IMR-90 (cell line): ENCODE measurements around the gene MAP3K15. TPM values are rescaled to one million over a fixed set of nuclear protein-coding genes. Genes with fewer than 3 reads are reported as not detected.

ENCODE experiments used
- ATAC-seq: fragments of 200-7000 bp; cut with Tn5 transposase; 2 replicates; pipeline ENCODE4 v1.9.1; 2020; ENCODE audit warnings: low read depth, mild to moderate bottlenecking, moderate library complexity
- BruUV-seq: library from RNA; stranded (reverse); fragments of 400-500 nt; replicated peaks from 2 replicates; lab custom pipeline; 2021; lab: Mats Ljungman, UMichigan
- CTCF ChIA-PET: fragments of 300-600 bp; formaldehyde crosslinking; extraction: SDS; loops from one replicate; lab custom pipeline; 2021; ENCODE audit warnings: antibody characterized with exemption; lab: Yijun Ruan, JAX
- POLR2A ChIA-PET: fragments of 300-600 bp; sonication (Branson Sonifier 250); formaldehyde crosslinking; loops from one replicate; lab custom pipeline; 2022; ENCODE audit warnings: antibody characterized with exemption; ENCODE audit not compliant: unreplicated experiment; lab: Charles Lee
- DNase-seq: peaks from one replicate; pipeline ENCODE4 v3.0.0; 2013
- H2AFZ ChIP-seq: replicated peaks from 2 replicates; pipeline ENCODE3; 2013; ENCODE audit warnings: low read length, mild to moderate bottlenecking; ENCODE audit not compliant: poor library complexity
- H2AK5ac ChIP-seq: 2 replicates; pipeline ENCODE4 v1.6.1; 2013; ENCODE audit warnings: low read depth, low read length, inconsistent platforms
- H2AK9ac ChIP-seq: replicated peaks from 2 replicates; pipeline ENCODE3; 2013; ENCODE audit warnings: mild to moderate bottlenecking, low read depth, low read length, moderate library complexity; ENCODE audit not compliant: poor library complexity
- H2BK120ac ChIP-seq: 2 replicates; pipeline ENCODE4 v1.6.1; 2013; ENCODE audit warnings: low read depth, low read length, inconsistent platforms
- H2BK15ac ChIP-seq: 3 replicates; pipeline ENCODE4 v1.6.1; 2013; ENCODE audit warnings: low read depth, low read length, inconsistent platforms
- H2BK20ac ChIP-seq: 2 replicates; pipeline ENCODE4 v1.6.1; 2013; ENCODE audit warnings: low read depth, mild to moderate bottlenecking, inconsistent platforms, low read length, moderate library complexity
- H2BK5ac ChIP-seq: 2 replicates; pipeline ENCODE4 v1.6.1; 2013; ENCODE audit warnings: mild to moderate bottlenecking, low read depth, low read length, inconsistent platforms; ENCODE audit not compliant: poor library complexity, severe bottlenecking
- H3K14ac ChIP-seq: replicated peaks from 2 replicates; pipeline ENCODE4 v1.6.1; 2013; ENCODE audit warnings: low read depth, low read length, inconsistent platforms
- H3K18ac ChIP-seq: 2 replicates; pipeline ENCODE4 v1.6.1; 2013; ENCODE audit warnings: low read depth, low read length, control low read depth
- H3K23ac ChIP-seq: 2 replicates; pipeline ENCODE4 v1.6.1; 2013; ENCODE audit warnings: low read depth, low read length, inconsistent platforms
- H3K27ac ChIP-seq: 2 replicates; pipeline ENCODE4 v1.5.1; 2013; ENCODE audit warnings: mild to moderate bottlenecking, control low read depth, low read length; ENCODE audit not compliant: insufficient read depth
- H3K27me3 ChIP-seq: 2 replicates; pipeline ENCODE4 v1.6.1; 2013; ENCODE audit warnings: low read length; ENCODE audit not compliant: control insufficient read depth, insufficient read depth
- H3K36me3 ChIP-seq: 2 replicates; pipeline ENCODE4 v1.6.1; 2013; ENCODE audit warnings: low read length, mixed read lengths; ENCODE audit not compliant: control insufficient read depth, insufficient read depth
- H3K4ac ChIP-seq: 2 replicates; pipeline ENCODE4 v1.6.1; 2013; ENCODE audit warnings: low read depth, low read length, inconsistent platforms
- H3K4me1 ChIP-seq: 2 replicates; pipeline ENCODE4 v1.6.1; 2013; ENCODE audit warnings: low read length, mixed read lengths; ENCODE audit not compliant: control insufficient read depth, insufficient read depth
- H3K4me2 ChIP-seq: 2 replicates; pipeline ENCODE4 v1.6.1; 2013; ENCODE audit warnings: low read depth, mild to moderate bottlenecking, control low read depth, low read length, moderate library complexity
- H3K4me3 ChIP-seq: 2 replicates; pipeline ENCODE4 v1.5.1; 2013; ENCODE audit warnings: low read depth, mild to moderate bottlenecking, control low read depth, low read length, moderate library complexity; ENCODE audit not compliant: insufficient read depth
- H3K56ac ChIP-seq: 2 replicates; pipeline ENCODE4 v1.6.1; 2013; ENCODE audit warnings: low read length, inconsistent platforms; ENCODE audit not compliant: insufficient read depth; ENCODE audit errors: extremely low read depth
- H3K79me1 ChIP-seq, 2 experiments: 2 replicates each; pipeline ENCODE4 v1.6.1; 2013; ENCODE audit warnings: low read length in 2 of 2, inconsistent platforms in 1 of 2, low read depth in 1 of 2
- H3K9ac ChIP-seq: 2 replicates; pipeline ENCODE4 v1.6.1; 2013; ENCODE audit warnings: low read depth, low read length, control low read depth
- H3K9me1 ChIP-seq: 2 replicates; pipeline ENCODE4 v1.6.1; 2013; ENCODE audit warnings: low read length, inconsistent platforms; ENCODE audit not compliant: insufficient read depth
- H3K9me3 ChIP-seq: 2 replicates; pipeline ENCODE4 v1.6.1; 2013; ENCODE audit warnings: low read length; ENCODE audit not compliant: control insufficient read depth, insufficient read depth
- H4K20me1 ChIP-seq: 2 replicates; pipeline ENCODE4 v1.6.1; 2013; ENCODE audit warnings: low read length, inconsistent platforms; ENCODE audit not compliant: insufficient read depth
- H4K5ac ChIP-seq: 2 replicates; pipeline ENCODE4 v1.6.1; 2013; ENCODE audit warnings: mild to moderate bottlenecking, low read depth, low read length, control low read depth
- H4K8ac ChIP-seq, 2 experiments: 2 replicates each; pipeline ENCODE4 v1.6.1; 2013; ENCODE audit warnings: low read depth in 2 of 2, low read length in 2 of 2, control low read depth in 1 of 2, inconsistent platforms in 1 of 2
- H4K91ac ChIP-seq: 2 replicates; pipeline ENCODE4 v1.6.1; 2013; ENCODE audit warnings: low read depth, low read length, inconsistent platforms; ENCODE audit not compliant: insufficient read depth
- BHLHE40 ChIP-seq: fragments of 150-350 bp; IDR thresholded peaks from 2 replicates; pipeline ENCODE4 v1.6.1; 2016; ENCODE audit warnings: mild to moderate bottlenecking, low read depth, low read length
- CEBPB ChIP-seq: IDR thresholded peaks from 2 replicates; pipeline ENCODE4 v1.6.1; 2012; ENCODE audit warnings: low read depth, low read length, improper control_type of control experiment
- CHD1 ChIP-seq: IDR thresholded peaks from 2 replicates; pipeline ENCODE4 v1.6.1; 2012; ENCODE audit warnings: low read depth, low read length, improper control_type of control experiment
- CTCF ChIP-seq: conservative IDR thresholded peaks from 2 replicates; pipeline ENCODE4 v1.5.1; 2012; ENCODE audit warnings: mild to moderate bottlenecking, low read depth, low read length, improper control_type of control experiment
- MAFK ChIP-seq: IDR thresholded peaks from 2 replicates; pipeline ENCODE4 v1.6.1; 2012; ENCODE audit warnings: low read depth, low read length, improper control_type of control experiment
- MAZ ChIP-seq: IDR thresholded peaks from 2 replicates; pipeline ENCODE4 v1.6.1; 2012; ENCODE audit warnings: low read depth, mild to moderate bottlenecking, low read length, improper control_type of control experiment, moderate library complexity, borderline replicate concordance
- MXI1 ChIP-seq: IDR thresholded peaks from 2 replicates; pipeline ENCODE4 v1.6.1; 2012; ENCODE audit warnings: low read depth, mild to moderate bottlenecking, low read length, moderate library complexity, borderline replicate concordance
- RAD21 ChIP-seq: IDR thresholded peaks from 2 replicates; pipeline ENCODE4 v1.6.1; 2012; ENCODE audit warnings: low read length, improper control_type of control experiment
- RFX5 ChIP-seq: IDR thresholded peaks from 2 replicates; pipeline ENCODE4 v1.8.0; 2012; ENCODE audit warnings: low read depth, mild to moderate bottlenecking, low read length, moderate library complexity
- SMC3 ChIP-seq: fragments of 150-350 bp; IDR thresholded peaks from 2 replicates; pipeline ENCODE4 v1.6.1; 2016; ENCODE audit warnings: low read depth, mild to moderate bottlenecking, antibody characterized with exemption, low read length, moderate library complexity
- USF2 ChIP-seq: fragments of 150-350 bp; IDR thresholded peaks from 2 replicates; pipeline ENCODE4 v1.6.1; 2017; ENCODE audit warnings: mild to moderate bottlenecking, antibody characterized with exemption, low read length, low read depth
- WGBS, 2 experiments: methylation state at CpG; one replicate each; pipeline versions ENCODE4 v1.1.5 to v1.1.7; 2013; ENCODE audit warnings: missing lambda C conversion rate in 2 of 2; ENCODE audit not compliant: insufficient read length in 1 of 2; ENCODE audit errors: extremely low coverage in 2 of 2; 5-methylcytosine and 5-hydroxymethylcytosine counted together
- dilution Hi-C: fragments of 300-500 bp; cut with HindIII; formaldehyde crosslinking; loops from one replicate; pipeline ENCODE4 v1.14.3; 2018; ENCODE audit warnings: low sequenced_read_pairs; ENCODE audit not compliant: unreplicated experiment
- in situ Hi-C: fragments of 300-500 bp; cut with MboI; formaldehyde crosslinking; loops from 3 replicates; pipeline ENCODE4 v1.14.3; 2019; ENCODE audit warnings: low sequenced_read_pairs, inconsistent platforms, mixed read lengths
- intact Hi-C: fragments of 100-400 bp; cut with micrococcal nuclease; formaldehyde crosslinking; loops from 2 replicates; pipeline ENCODE4 v1.10.0; 2022
- polyA plus RNA-seq, 3 experiments: library from polyadenylated mRNA; depleted of rRNA; stranded (reverse); fragments of >200 nt; gene quantifications; 2 replicates each; pipeline ENCODE4 v1.2.3, GENCODE V29; 2012; ENCODE audit warnings: low replicate concordance in 1 of 3
- total RNA-seq: library from RNA; depleted of rRNA; stranded (reverse); fragments of >200 nt; gene quantifications from 2 replicates; pipeline ENCODE4 v1.2.3, GENCODE V29; 2012
- TF ChIP-seq, protein P1 (sequence below): fragments of 150-350 bp; IDR thresholded peaks from 2 replicates; pipeline ENCODE4 v1.6.1; 2016; ENCODE audit warnings: low read depth, mild to moderate bottlenecking, low read length, moderate library complexity, borderline replicate concordance

Gene MAP3K15
- total and polyA plus RNA-seq, 2 of the 4 experiments (the other 2 are of a cell fraction): under 0.01 to 0.10 TPM

DNA sequence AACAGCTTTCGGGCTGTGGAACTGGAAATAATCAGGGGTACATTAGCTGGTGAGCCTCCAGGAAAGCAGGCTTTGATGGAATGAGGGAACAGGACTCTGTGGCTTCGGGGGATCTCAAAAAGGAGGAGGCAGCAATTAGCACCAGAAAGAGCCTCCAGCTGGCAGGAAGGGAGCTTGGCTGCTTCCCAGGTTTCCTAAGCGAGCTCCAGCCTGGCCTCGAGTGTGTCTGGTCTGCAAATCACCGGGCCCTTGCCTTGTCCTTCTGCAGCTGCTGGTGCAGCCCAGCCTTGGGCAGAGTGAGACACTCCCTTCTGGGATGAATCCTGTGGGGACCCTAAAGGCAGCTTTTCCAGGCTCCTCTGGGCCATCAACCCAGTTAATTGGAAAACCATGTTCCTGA lies 182.3 kb downstream of the MAP3K15 start:
- no peak overlapping the region for H2AK9ac ChIP-seq
- H3K27me3 ChIP-seq: peaks cover 6% of the 10 kb centered on the region
- no peak overlapping the region for H2BK15ac ChIP-seq
- no peak overlapping the region for H3K4ac ChIP-seq
- H3K4me1 ChIP-seq: no peaks in the 10 kb centered on the region
- no peak overlapping the region for H3K14ac ChIP-seq
- no peak overlapping the region for H3K18ac ChIP-seq
- no peak overlapping the region for H3K27ac ChIP-seq
- H3K23ac ChIP-seq: no peak overlapping the region
- no peaks in the 10 kb centered on the region for H3K36me3 ChIP-seq
- no peaks in the 10 kb centered on the region for H3K9me3 ChIP-seq
- no peak overlapping the region for H3K56ac ChIP-seq
- no peak overlapping the region for H3K4me3 ChIP-seq
- H2AK5ac ChIP-seq: no peak overlapping the region
- dilution Hi-C loops: no loop called here
- no peak overlapping the region for H3K9ac ChIP-seq
- H4K5ac ChIP-seq: no peak overlapping the region
- no peaks in the 10 kb centered on the region for H3K79me1 ChIP-seq
- TF ChIP-seq CHD1 (no peak), BHLHE40 (no peak), CTCF (no peak), MAZ (no peak), SMC3 (no peak), MXI1 (no peak), RFX5 (no peak), USF2 (no peak), RAD21 (no peak), MAFK (no peak), CEBPB (no peak)
- TF ChIP-seq, protein P1, sequence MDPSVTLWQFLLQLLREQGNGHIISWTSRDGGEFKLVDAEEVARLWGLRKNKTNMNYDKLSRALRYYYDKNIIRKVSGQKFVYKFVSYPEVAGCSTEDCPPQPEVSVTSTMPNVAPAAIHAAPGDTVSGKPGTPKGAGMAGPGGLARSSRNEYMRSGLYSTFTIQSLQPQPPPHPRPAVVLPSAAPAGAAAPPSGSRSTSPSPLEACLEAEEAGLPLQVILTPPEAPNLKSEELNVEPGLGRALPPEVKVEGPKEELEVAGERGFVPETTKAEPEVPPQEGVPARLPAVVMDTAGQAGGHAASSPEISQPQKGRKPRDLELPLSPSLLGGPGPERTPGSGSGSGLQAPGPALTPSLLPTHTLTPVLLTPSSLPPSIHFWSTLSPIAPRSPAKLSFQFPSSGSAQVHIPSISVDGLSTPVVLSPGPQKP: no peak
- H2AFZ ChIP-seq: peak overlapping the region; percentile 27
- in situ Hi-C loops: loop anchor here (5.0 kb wide), 1 partner anchor 401 kb away; no protein-coding TSS in a partner anchor
- H4K8ac ChIP-seq: no peak overlapping the region
- no peak overlapping the region for H2BK5ac ChIP-seq
- H3K4me2 ChIP-seq: no peak overlapping the region
- no peak overlapping the region for H4K91ac ChIP-seq
- no peak overlapping the region for H2BK120ac ChIP-seq
- ChIA-PET POLR2A (no interaction called here), CTCF (interaction anchor here (0.6 to 2.1 kb wide), 3 partner anchors 316 to 944 kb away, joined by 3 to 7 read pairs (median 5); no protein-coding TSS in a partner anchor)
- intact Hi-C loops: loop anchor here (5.0 kb wide), 1 partner anchor 311 kb away; no protein-coding TSS in a partner anchor
- H4K20me1 ChIP-seq: no peaks in the 10 kb centered on the region
- no peaks in the 10 kb centered on the region for H3K9me1 ChIP-seq
- H2BK20ac ChIP-seq: no peak overlapping the region
- no TSS peak for BruUV-seq
- WGBS, 2 experiments: 27% methylated on average over 4 of the region's 5 CpGs; no CpG with 5 or more reads in 1 of the 2 experiments
- peak; percentile 21; the same call in 1 of the 2 replicates for ATAC-seq
- DNase-seq: peak; percentile 3
